ENCODE measurements around the gene CTNS.

Gene CTNS

DNA sequence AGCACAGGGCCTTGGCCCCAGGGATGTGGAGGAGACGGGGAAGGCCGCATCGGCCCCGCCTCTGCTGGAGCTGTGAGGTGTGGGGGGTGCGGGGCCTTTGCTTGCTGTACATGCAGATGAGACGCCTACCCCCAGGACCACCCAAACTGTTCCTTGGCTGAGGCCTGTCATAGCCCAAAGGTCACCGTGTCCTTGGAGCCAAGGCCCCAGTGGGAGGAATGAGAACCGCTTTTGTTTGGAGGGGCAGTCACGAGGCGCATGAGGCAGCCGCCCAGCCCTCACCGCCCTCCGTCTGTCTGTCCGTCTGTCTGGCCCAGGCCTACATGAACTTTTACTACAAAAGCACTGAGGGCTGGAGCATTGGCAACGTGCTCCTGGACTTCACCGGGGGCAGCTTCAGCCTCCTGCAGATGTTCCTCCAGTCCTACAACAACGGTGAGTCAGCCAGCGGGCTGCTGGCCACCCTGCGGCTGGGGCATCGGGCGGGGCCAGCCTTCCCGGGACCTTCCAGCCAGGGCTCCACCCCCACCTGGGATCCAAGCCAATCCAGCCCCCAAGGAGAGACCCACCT is 23.1 kb downstream of the CTNS start:
- no peak for FAIRE-seq

DNA sequence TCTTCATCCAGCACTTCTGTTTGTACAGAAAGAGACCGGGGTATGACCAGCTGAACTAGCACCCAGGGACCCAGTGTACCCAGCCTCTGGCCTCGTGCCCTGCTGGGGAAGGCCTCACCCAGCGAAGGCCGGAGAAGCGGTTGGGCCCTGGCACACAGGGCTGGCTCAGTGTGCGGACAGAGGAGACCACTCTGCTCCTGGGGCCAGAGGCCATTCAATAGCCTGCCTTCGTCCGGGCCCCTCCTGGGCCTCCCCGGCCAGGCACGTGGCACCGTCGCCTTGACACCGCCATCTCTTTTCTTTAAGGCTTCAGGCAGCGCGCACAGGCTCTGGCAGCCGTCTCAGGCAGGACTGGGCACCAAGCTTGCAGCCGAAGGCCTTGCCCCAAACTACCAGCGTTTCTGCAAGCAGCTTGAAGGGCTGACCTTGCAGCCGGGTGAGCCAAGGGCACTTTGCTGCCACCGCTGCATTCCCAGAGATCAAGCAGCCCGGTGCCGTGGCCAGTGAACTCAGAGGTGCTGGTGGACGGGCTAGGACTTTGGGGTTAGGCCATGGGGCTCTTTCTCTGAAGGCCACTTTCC is 23.8 kb downstream of the CTNS start:
- FAIRE-seq = no peak

DNA sequence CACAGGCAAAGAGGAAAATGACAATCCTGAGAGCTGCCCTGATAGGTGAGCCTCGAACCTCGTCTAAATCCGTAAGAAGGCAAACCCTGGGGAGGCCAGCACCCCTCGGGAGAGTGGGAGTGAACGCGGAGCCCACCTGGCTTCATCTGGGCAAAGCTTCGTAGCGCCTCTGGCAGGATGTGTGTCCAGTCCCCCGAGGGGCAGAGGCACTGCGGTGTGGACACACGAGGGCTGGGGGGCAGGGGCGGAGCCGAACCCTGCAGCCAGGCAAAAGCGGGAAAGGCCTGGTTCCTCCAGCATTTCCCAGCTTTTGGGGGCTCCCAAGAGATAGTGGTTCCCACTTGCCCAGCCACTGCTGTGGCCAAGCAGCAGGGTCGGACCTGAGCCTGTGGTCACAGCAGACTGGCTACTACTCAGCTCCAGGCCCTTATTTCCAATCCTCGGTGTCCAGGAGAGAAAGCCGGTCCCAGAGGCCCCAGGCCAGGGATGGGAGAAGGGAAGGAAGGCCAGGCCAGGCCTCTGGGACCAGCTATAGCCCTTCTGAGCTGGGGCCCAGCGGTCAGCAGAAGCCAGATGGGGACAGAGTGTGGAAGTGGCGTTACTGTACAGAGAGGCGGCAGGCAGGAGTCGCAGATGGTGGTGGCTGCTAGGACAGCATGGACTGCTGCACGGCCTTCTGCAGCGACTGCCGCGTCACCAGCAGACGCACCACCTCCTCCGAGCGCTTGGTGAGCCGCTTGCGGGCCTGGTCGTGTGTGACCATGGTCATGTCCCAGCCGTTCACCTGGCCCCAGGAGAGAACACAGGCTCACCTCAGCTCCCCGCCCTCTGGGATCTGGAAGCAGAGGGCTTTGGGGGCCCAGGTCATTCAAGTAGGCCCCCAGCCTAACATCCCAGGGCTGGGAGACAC is 26.8 kb downstream of the CTNS start:
- no peak for FAIRE-seq

DNA sequence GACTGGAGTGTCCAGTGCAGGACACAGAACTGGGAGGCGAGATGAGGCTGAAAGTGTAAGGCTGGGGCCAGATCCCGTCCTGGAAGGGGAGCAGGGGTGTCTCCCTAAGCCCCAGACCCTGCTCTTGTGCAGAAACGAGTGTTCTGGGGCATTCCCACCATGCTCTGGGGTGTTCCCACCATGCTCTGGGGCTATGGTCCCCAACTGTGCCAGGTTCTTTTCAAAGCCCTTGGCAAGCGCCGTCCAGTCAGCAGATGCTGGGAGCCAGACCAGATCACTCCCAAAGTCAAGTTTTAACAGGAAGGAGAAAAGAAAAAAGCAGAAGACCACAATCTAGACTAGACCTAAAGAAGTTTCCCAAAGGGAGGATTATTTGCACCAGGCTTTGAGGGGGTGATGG is 29.3 kb downstream of the CTNS start:
- FAIRE-seq = no peak

DNA sequence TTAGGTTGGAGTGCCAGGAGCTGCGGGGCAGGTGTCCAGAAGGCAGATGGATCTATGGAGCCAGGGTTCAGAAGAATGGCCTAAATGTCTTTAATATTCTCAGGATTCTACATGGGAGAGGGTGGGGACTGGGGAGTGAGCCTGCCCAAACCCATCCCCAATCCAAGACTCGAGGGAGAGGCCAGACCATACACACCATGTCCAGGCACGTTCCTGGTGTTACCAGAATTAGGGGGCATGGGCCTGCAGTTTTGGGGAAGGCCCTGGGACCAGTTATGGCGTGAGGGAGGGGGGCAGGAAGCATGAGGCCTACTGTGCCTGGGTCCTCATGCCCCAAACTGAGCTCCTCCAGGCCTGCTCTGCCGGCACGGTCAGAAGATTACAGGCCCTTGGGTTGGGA is 30.0 kb downstream of the CTNS start:
- no peak for FAIRE-seq

DNA sequence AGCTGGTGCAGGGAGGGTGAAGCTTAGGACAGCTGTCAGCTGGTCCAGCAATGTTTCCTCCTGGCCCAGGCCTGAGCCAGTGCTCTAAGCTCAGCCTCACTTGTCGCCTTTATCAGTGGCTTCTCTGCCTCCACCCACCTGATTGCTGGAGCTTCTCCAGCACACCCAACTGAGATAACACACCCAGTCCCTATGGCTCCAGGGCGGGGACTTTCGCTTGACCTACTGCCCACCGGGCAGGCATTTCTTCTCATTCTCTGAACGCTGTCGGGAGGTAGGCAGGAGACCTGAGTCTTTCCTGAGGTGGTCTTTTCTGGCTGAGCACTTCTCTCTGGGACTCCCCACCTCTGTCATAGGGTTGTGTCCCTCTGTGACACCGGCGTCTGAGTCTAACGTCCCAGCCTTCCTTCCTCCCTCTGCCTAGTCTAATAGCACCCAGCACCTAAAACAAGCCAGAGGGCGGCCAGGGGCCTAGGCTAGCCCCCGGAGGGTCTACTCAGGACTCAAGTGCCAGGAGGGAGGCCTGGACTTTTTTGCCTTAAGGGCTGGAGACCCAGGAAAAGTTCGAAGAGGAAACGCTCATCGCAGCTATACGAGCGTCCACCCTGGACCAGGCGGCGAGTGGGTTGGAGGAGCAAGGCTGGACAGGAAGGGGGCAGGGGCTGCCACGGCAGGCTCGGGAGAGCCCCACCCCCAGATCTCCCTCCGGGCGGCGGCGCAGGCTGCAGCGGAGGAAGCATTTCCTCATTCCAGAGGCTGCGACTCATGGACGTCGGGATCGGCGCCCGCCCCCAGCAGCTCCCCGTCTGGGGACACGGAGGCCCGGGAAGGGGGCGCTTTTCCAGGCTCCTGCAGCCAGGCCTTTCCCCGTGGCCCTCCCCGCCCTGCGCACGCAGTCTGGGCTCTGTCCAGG is 31.1 kb downstream of the CTNS start:
- no peak for FAIRE-seq

DNA sequence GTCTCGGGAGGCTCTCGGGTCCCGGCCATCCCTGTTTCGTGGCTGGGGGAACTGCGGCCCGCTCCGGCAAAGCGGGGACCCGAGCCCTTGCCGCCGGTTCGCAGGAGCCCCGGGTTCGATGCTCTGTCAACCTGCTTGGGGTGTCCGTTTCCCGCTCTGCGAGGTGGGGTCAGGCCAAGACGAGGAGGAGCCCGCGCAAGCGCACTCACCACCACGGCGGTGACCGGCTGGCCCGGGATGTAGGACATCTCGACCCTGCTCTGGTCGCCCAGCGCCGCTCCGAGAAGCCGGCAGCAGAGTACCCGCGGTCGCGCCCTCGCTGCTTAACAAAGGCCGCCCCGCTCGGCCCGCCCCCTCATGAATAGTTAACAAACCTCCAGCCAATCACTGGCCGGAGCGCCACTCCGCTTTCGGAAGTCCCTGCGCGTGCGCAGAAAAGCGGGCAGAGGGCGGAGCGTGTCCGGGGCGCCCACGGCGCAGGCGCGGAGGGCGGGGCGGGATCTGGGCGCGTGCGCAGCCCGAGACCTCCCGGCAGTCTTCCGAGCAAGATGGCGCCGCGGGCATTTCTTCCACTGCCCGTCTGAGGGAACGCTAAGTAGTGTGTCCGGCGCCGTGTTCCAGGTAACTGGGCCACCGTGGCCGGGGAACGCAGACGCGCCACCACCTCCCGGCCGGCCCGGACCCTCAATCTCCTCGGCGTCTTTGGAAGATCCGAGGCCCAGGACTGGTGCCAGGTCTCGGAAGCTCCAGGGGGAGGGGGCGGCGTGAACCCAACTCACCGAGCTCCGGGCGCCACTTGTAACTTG is 31.9 kb downstream of the CTNS start, which contains the start of the genes EMC6 and TAX1BP3:
EMC6 (plus strand) TSS at position 534 of the 806 bp plus-strand sequence. CDS start 335 bp downstream, outside the sequence.
TAX1BP3 (minus strand) TSS at position 300 of the 806 bp plus-strand sequence; CDS start at position 248, 52 bp downstream.
- FAIRE-seq = peak; percentile 91

DNA sequence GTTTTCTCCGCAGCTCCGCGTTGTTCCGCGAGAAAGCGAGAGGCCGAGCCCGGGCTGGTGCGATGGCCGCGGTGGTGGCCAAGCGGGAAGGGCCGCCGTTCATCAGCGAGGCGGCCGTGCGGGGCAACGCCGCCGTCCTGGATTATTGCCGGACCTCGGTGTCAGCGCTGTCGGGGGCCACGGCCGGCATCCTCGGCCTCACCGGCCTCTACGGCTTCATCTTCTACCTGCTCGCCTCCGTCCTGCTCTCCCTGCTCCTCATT is 32.5 kb downstream of the CTNS start:
- FAIRE-seq = no peak

DNA sequence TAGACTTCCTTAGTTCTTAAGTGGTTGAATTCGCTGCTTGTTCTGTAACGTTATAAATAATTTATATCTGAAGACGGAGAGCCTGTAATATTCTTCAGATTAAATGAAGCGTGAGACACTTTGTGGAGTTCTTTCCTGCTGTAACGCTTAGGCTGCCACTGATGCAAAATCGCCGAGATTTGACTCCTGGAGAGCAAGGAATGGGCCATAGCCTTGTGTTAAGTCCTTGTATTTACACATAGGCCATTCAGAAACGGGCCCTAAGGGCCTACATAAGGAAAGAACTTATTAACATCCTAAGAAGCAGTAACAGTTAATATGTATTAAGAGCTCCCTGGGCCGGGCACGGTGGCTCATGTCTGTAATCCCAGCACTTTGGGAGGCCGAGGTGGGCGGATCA is 33.0 kb downstream of the CTNS start:
- no peak for FAIRE-seq

DNA sequence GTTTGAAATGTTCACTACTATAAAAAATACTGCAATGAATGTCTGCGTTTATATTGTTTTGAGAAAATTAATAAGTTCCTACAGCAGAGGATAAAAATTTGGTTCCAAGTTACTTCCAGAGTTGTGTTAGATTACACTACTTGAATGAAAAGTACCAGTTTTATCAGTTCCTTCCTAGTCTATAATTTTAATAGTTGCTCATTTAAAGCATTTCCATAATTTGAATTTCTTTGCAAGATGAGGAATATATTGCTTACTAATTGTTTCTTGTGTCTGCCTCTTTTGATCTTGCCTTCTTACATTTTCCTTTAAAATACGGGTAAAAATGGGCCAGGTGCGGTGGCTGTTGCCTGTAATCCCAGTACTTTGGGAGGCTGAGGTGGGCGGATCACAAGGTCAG is 36.0 kb downstream of the CTNS start:
- no peak for FAIRE-seq

DNA sequence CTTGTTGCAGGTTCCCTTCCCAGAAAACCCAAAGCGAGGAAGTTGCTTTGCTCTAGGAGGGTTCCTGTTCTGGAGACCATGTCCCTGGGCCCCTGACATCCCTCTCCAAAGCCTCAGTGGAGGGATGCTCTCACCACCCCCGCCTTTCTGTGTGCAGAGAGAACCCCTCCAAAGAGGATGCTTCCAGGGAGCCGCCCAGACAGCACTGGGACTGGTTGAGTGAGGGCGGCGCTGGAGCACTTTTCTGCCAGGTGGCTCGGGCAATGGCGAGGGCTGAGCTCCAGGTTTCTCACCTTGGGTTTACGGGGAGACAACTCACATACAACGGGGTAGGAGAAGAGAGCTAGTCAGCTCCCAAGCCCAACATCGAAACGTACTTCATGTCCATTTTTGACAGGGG is 39.3 kb downstream of the CTNS start:
- no peak for FAIRE-seq

DNA sequence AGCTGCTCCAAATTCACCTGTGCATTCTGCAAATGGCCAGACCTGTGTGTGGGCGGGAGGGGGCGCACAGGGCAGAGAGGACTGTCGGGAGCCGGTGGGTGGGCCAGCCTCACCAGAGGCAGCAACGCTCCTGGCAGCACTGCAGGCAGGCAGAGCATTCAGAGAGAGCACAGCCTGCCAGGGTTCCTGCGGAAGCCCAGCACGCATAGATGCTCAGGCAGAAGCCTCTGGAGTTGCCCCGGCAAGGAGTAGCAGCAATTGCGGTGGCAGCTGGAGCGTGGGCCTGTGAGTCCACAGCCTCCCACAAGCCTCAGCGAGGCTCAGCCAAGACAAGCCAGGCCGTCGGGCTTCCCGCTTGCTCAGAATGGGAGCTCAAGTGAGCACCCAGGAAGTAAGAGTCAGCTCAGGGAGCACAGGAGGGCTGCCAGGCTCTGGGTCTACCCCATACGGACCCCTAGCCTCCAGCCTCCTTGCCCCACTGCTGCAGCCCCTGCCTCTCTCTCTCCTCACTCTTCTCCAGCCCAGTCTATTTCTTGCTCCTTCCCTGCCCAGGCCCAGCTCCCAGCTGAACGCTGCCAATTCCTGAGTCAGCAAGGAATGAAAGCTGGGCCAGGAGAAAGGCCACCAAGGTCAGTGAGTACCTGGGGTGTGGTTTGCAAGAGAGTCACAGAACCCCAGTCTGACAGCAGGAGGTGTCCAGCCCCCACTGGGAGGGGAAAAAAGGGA is 41.7 kb downstream of the CTNS start:
- no peak for FAIRE-seq

DNA sequence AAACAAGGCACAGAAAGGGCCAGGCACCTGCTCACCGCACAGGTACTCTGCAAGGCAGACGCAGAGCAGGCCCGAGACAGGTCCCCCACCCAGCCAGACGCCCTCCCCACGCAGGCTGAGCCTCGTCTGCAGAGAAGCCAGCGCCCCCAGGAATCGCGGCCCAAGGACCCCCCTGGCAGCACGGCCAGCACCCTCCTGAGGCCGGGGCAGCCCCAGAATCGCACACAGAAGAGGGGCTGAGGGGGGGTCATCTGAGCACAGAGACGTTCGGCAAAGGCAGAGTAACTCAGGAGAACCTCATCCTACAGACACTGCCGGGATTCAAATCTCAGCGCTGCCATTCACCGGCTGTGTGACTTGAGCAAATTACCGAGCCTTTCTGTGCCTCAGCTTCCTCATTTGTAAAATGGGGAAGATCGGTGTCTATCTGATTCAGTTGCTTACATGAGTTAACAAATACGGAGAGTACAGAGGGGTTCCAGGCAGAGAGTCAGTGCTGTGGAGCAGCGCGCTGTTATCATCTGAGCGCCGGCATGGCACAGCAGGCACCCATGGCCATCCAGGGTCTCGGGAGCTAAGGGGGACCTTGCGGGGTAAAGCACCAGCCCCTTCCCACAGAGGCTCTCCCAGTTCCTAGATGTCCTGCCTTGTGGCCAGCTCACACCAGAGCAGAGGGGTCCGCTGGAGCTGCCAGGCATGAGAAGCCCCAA is 42.4 kb downstream of the CTNS start:
- no peak for FAIRE-seq

DNA sequence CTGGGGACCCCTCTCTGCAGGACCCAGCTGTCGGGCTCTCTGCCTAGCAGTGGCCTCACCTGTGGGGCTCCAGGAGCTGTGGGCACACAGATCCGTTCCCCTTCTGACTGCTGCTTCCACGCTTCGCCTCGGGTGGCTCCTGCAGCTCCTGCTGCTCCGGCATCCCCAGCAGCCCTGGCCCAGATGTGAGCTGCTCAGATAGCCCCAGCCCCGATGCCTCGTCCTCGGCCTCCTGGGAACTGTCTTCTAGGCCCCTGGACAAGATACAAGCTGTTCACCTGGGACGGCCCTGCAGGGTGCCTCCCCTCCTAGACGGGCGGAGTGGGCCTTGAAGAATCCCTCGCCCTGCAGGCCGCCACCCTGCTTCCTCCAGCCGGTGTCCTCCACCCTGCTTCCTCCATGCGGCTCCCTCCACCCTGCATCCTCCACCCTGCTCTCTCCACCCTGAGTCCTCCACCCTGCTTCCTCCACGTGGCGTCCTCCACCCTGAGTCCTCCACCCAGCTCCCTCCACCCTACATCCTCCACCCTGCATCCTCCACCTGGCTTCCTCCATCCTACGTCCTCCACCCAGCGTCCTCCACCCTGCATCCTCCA is 43.1 kb downstream of the CTNS start:
- no peak for FAIRE-seq

DNA sequence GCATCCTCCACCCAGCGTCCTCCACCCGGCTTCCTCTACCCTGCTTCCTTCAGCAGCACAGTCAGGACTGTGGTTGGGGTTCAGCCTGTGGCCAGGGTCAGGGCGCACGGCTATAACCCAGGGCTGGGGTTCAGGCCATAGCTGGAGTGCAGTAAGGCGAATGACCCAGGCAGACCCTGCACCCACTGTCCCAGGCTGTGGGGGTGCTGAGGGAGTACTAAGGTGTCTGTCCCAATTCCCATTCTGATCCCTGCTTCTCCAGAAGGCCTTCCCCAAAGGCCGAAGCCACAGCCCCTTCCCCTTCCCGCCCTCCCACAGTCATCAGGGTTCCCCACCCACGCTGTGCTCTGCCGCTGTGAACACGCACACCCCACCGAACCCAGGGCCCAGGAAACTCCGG is 44.5 kb downstream of the CTNS start:
- FAIRE-seq = no peak

DNA sequence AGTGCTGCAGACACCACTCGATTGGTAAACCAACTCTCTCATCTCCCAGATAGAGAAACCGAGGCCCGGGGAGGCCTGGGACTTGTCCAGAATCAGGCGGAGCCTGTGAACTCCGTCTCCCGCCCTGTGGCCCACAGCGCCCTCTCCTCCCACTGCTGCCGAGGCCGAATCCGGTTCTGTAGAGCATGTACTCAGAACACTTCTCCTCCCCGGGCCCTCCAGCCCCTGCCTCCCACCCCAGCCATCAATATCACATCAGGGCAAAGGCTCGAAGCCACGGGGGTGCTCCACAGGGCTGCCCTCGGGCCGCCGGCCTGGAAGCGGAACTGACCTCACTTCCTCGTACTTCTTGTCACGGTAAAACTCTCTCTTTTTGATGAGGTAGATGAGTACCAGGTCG is 45.0 kb downstream of the CTNS start:
- FAIRE-seq = no peak

DNA sequence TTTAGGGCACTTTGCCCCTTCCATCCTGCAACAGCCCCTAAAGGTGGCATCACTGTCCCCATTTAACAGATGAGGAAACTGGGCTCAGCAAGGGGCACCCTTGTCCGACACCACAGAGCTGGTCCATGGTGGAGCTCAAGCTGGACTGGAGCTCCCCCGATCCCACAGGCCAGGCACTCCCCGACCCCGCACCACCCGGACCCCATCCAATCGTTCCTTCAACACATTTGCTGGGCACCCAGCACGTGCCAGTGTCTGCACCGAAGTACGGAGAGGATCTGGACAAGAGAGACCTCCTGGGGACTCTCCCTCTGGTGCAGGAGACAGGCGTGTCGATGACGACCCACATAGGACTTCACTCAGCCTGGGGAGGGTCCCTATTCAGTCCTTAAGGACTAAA is 45.5 kb downstream of the CTNS start:
- FAIRE-seq = no peak

DNA sequence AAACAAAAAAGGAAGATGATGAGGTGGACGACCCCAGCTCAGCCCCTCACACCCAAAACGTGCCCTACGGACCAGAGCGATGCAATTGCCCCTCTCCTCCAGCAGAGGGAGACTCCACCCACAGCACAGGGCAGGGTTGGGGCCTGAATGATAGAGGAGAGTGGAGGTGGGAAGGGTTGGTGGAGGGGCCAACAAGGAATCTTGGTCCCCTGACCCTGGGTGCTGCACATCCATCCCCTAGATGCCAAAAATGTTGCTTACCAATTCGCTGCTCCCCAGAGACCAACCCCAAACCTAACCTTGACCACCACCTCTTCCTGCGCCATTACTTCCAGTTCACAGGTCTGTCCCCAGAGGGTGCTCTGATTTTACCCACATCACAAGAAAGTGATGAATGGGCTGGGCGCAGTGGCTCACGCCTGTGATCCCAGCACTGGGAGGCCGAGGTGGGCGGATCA is 46.5 kb downstream of the CTNS start:
- FAIRE-seq = no peak

DNA sequence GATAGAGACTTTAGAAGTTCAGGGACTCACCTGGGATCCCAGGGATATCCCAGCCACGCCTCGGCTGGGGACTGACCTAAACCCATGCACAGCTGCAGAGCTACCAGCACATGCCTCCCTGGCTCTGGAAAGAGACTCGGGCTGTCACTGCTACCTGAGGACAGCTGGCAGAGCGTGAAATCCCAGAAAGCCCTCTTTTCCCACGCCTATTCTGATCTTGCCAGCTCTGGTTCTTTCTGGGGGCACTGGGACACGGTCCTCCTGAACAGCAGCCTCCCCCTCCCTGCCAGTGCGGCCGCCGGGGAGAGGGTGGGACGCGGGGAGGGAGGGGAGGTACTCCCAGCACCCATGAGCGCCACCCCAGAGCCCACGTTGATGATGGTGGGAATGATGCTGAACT is 48.6 kb downstream of the CTNS start:
- FAIRE-seq = no peak

DNA sequence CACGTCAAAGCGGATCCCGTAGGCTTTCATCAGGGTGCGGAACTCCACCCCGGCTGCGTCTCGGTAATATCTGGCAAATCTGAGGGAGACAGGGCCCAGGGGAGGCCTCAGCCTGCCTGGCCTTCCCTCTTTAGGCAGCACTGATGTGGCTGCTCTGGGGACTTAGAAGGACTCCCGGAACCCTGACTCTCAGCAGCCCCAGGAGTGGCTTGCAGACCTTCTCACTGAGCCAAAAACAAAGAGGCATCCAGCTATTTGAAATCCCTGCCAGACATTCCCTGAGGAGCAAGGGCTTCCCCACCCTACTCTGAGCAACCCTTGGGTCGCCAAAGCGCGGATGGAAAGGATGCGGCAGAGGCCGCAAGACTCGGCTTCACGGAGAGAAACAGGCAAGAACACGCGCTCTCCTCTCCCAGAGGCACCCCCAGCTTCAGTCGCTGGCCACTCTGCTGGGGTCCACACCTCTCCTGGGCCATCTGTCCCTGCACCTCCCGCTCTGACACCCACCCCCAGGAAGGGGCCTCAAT is 51.5 kb downstream of the CTNS start:
- no peak for FAIRE-seq
